ENCODE data around the gene PCDHGB7.

PCDHGB7 gene

DNA sequence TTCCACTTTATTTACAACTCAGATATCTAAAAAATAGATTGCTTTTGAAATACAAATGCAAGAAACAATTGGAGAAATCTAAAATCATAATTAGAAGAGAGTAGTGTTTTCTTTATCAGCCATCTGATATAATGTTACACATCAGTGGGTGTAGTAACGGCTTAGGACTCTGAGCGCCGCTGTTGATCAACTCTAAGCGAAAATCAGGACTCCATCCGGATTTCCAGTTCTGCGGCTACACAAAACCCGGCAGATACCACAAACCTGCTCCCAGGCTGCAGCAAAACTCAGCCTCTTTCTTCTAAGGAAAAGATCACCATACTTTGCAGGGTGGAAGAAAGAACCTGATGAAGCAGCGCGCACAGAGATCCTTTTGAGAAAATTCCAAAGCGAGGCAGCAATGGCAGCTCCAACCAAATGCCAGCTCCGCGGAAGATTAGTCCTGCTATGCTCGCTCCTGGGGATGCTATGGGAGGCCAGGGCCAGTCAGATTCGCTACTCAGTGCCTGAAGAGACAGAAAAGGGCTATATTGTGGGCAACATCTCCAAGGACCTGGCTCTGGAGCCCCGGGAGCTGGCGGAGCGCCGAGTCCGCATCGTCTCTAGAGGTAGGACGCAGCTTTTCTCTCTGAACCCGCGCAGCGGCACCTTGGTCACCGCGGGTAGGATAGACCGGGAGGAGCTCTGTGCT is 14.8 kb upstream of the PCDHGB7 start, which contains the start of gene PCDHGA9:
Gene PCDHGA9 (plus strand): TSS at position 226 of the 691 bp plus-strand sequence. CDS start 175 bp downstream, at position 401.
- no peak for DNase-seq (ENCODE audit: low spot score)
- TF ChIP-seq, protein P1, sequence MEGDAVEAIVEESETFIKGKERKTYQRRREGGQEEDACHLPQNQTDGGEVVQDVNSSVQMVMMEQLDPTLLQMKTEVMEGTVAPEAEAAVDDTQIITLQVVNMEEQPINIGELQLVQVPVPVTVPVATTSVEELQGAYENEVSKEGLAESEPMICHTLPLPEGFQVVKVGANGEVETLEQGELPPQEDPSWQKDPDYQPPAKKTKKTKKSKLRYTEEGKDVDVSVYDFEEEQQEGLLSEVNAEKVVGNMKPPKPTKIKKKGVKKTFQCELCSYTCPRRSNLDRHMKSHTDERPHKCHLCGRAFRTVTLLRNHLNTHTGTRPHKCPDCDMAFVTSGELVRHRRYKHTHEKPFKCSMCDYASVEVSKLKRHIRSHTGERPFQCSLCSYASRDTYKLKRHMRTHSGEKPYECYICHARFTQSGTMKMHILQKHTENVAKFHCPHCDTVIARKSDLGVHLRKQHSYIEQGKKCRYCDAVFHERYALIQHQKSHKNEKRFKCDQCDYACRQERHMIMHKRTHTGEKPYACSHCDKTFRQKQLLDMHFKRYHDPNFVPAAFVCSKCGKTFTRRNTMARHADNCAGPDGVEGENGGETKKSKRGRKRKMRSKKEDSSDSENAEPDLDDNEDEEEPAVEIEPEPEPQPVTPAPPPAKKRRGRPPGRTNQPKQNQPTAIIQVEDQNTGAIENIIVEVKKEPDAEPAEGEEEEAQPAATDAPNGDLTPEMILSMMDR (IDR thresholded peaks at IDR 0.05; ENCODE audit: extremely low read depth, missing control alignments): no peak

DNA sequence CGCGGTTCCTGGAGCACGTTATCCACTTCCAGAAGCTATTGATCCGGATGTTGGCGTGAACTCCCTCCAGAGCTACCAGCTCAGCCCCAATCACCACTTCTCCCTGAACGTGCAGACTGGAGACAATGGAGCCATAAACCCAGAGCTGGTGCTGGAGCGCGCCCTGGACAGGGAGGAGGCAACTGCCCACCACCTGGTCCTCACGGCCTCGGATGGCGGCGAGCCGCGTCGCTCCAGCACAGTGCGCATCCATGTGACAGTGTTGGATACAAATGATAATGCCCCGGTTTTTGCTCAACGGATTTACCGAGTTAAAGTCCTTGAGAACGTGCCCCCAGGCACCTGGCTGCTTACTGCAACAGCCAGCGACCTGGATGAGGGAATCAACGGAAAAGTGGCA is 14.1 kb upstream of the PCDHGB7 start:
- TF ChIP-seq, protein P1 (IDR thresholded peaks at IDR 0.05; ENCODE audit: extremely low read depth, missing control alignments): no peak
- no peak for DNase-seq (ENCODE audit: low spot score)

DNA sequence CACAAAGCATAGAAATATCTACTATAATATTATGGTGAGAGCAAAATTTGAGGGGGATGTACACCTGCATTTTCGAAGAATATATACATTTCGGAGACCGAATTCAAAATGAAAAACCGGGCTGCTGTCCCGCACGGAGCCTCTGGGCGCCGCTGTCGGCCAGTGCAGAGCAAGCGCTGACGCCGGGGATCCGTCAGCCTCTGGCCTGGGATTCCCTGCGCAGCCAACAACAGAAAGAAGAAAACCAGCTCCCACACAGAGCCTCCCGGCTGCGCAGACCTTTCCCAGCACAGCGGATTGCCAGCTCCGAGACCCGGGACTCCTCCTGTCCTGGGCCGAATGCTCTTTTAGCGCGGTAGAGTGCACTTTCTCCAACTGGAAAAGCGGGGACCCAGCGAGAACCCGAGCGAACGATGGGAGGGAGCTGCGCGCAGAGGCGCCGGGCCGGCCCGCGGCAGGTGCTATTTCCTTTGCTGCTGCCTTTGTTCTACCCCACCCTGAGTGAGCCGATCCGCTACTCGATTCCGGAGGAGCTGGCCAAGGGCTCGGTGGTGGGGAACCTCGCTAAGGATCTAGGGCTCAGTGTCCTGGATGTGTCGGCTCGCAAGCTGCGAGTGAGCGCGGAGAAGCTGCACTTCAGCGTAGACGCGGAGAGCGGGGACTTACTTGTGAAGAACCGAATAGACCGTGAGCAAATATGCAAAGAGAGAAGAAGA is 9.5 kb upstream of the PCDHGB7 start, which contains the start of gene PCDHGB6:
Gene PCDHGB6 (plus strand): TSS at position 232 of the 716 bp plus-strand sequence. CDS start 182 bp downstream, at position 414.
- DNase-seq (ENCODE audit: low spot score): peak; percentile 66
- TF ChIP-seq, protein P1 (IDR thresholded peaks at IDR 0.05; ENCODE audit: extremely low read depth, missing control alignments): peak; percentile 64

DNA sequence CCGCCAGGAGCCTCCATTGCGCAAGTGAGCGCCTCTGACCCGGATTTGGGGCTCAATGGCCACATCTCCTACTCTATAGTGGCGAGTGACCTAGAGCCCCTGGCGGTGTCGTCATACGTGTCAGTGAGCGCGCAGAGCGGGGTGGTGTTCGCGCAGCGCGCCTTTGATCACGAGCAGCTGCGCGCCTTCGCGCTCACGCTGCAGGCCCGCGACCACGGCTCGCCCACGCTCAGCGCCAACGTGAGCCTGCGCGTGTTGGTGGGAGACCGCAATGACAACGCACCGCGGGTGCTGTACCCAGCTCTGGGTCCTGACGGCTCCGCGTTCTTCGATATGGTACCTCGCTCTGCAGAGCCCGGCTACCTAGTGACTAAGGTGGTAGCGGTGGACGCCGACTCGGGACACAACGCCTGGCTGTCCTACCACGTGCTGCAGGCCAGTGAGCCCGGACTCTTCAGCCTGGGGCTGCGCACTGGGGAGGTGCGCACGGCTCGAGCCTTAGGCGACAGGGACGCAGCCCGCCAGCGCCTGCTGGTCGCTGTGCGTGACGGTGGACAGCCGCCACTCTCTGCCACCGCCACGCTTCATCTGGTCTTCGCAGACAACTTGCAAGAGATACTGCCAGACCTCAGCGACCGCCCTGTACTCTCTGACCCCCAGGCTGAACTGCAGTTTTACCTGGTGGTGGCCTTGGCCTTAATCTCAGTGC is 7.7 kb upstream of the PCDHGB7 start:
- TF ChIP-seq, protein P1 (IDR thresholded peaks at IDR 0.05; ENCODE audit: extremely low read depth, missing control alignments): no peak
- DNase-seq (ENCODE audit: low spot score): no peak

DNA sequence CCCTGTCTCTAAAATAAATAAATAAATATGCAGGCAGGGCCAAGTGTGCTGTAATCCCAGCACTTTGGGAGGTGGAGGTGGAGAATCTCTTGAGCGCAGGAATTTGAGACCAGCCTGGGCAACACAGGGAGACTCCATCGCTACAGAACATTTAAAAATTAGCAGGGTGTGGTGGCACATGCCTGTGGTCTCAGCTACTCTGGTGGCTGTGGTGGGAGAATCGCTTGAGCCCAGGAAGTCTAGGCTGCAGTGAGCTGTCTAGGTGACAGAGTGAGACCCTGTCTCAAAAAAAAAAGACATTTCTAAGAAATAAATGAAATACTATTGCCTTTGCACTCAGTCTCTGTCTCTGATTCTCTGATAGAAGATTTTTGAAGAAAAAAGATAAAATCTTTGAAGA is 5.9 kb upstream of the PCDHGB7 start:
- no peak for DNase-seq (ENCODE audit: low spot score)
- TF ChIP-seq, protein P1 (IDR thresholded peaks at IDR 0.05; ENCODE audit: extremely low read depth, missing control alignments): no peak

DNA sequence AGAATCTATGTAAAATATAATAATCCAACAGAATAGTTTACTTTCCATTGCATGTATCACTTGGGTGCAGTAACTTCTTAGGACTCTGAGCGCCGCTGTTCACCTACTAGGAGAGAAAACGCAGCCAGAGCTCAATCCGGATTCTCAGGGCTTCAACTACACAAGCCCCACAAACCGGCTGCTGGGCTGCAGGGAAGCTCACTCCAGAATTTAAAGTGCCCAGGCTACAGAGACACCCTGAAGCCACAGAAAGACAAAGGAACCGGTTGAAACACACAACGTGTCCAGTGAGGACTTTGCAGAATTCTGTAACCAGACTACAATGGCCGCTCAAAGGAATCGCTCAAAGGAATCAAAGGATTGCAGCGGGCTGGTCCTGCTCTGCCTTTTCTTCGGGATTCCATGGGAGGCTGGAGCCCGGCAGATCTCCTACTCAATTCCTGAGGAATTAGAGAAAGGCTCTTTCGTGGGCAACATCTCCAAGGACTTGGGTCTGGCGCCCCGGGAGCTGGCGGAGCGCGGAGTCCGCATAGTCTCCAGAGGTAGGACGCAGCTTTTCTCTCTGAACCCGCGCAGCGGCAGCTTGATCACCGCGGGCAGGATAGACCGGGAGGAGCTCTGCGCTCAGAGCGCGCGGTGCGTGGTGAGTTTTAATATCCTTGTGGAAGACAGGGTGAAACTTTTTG is 4.5 kb upstream of the PCDHGB7 start, which contains the start of gene PCDHGA10:
Gene PCDHGA10 (plus strand): TSS at position 134 of the 686 bp plus-strand sequence. CDS start 189 bp downstream, at position 323.
- DNase-seq (ENCODE audit: low spot score): peak; percentile 88
- TF ChIP-seq, protein P1 (IDR thresholded peaks at IDR 0.05; ENCODE audit: extremely low read depth, missing control alignments): peak; percentile 76
